Liver (tissue), 3 donors: ENCODE results near the gene GAS7.

ENCODE experiments used
- ATF3 ChIP-seq: IDR thresholded peaks from 2 replicates; pipeline ENCODE4 v1.6.1; 2016; ENCODE audit warnings: antibody characterized with exemption
- CTCF ChIP-seq: fragments of 150-350 bp; IDR thresholded peaks from 2 replicates; pipeline ENCODE4 v1.5.1; 2017; ENCODE audit warnings: improper control_type of control experiment, low read depth, low read length; ENCODE audit not compliant: missing input control
- EGR1 ChIP-seq, 2 donors: IDR thresholded peaks; 2 replicates each; pipeline ENCODE4 v1.6.1; 2016 to 2018; ENCODE audit warnings: antibody characterized with exemption in 2 of 2, low read depth in 2 of 2
- GABPA ChIP-seq, 2 donors: IDR thresholded peaks in 1 of 2; conservative IDR thresholded peaks in 1 of 2; 2 replicates each; pipeline ENCODE4 v1.6.1; 2016; ENCODE audit warnings: antibody characterized with exemption in 2 of 2, mild to moderate bottlenecking in 1 of 2, moderate library complexity in 1 of 2
- HNF4A ChIP-seq, 2 donors: conservative IDR thresholded peaks; 2 replicates each; pipeline ENCODE4 v1.6.1; 2016; ENCODE audit warnings: antibody characterized with exemption in 2 of 2, mild to moderate bottlenecking in 2 of 2
- MAX ChIP-seq: IDR thresholded peaks from 2 replicates; pipeline ENCODE4 v1.6.1; 2016; ENCODE audit warnings: antibody characterized with exemption
- RAD21 ChIP-seq, 2 donors: IDR thresholded peaks; 2 replicates each; pipeline ENCODE4 v1.6.1; 2016; ENCODE audit warnings: antibody characterized with exemption in 2 of 2, mild to moderate bottlenecking in 2 of 2
- SP1 ChIP-seq: IDR thresholded peaks from 2 replicates; pipeline ENCODE4 v1.6.1; 2018; ENCODE audit warnings: antibody characterized with exemption, mild to moderate bottlenecking
- TAF1 ChIP-seq: conservative IDR thresholded peaks from 2 replicates; pipeline ENCODE4 v1.6.1; 2016; ENCODE audit warnings: antibody characterized with exemption, mild to moderate bottlenecking
- YY1 ChIP-seq: IDR thresholded peaks from 2 replicates; pipeline ENCODE4 v1.6.1; 2016; ENCODE audit warnings: antibody characterized with exemption, mild to moderate bottlenecking
- ZBTB33 ChIP-seq: IDR thresholded peaks from 2 replicates; pipeline ENCODE4 v1.6.1; 2016; ENCODE audit warnings: antibody characterized with exemption
- donor health status: healthy.
- donor health status: healthy.

GRCh38 chr17:10224582-10225195 is 26.3 kb upstream of the GAS7 start:
- no peak for TF ChIP-seq TAF1
- no peak for TF ChIP-seq CTCF
- TF ChIP-seq GABPA (IDR thresholded peaks at IDR 0.05 in 1 of 2, conservative IDR thresholded peaks at IDR 0.05 in 1 of 2), result no peak
- no peak for TF ChIP-seq HNF4A (conservative IDR thresholded peaks at IDR 0.05)
- TF ChIP-seq ZBTB33, result no peak
- TF ChIP-seq SP1, result no peak
- no peak for TF ChIP-seq RAD21 (IDR thresholded peaks at IDR 0.05)
- no peak for TF ChIP-seq MAX
- no peak for TF ChIP-seq EGR1 (IDR thresholded peaks at IDR 0.05; ENCODE audit: low read depth in 2 of 2)
- TF ChIP-seq YY1, result no peak
- TF ChIP-seq ATF3, result no peak
